ENCODE results near the gene SPTB. TPM values are rescaled to one million over a fixed set of nuclear protein-coding genes. Genes with fewer than 3 reads are reported as not detected.
"Not testable (repeated sequence)": the region's sequence is repeated elsewhere in the genome, so short reads cannot be mapped to it uniquely, and the experiment has no call there.

Gene SPTB
- polyA plus RNA-seq, 3 donors = 13.6 to 17.4 (median 16.0) TPM

DNA sequence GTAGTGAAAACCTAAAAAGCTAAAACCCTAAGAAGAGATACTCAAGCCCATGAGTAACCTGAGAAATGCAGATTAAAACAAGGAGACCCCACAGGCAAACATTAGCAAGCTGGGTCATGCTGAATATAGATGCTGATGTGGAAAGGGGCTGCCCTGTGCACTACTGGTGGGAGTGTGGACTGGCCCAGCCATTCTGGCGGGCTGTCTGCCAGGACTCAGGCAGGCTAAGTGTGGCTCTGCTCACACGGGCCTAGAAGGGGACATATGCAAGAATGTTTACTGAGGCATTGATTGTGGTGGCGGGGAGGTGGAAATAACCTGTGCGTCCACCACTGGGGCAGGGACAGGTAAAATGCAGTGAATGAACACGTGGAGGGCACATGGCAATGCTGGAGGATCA is 48.3 kb downstream of the SPTB start:
- DNase-seq (ENCODE audit: extremely low read depth in 1 of 11, low read depth in 9 of 11, low spot score in 4 of 11) = no peak

DNA sequence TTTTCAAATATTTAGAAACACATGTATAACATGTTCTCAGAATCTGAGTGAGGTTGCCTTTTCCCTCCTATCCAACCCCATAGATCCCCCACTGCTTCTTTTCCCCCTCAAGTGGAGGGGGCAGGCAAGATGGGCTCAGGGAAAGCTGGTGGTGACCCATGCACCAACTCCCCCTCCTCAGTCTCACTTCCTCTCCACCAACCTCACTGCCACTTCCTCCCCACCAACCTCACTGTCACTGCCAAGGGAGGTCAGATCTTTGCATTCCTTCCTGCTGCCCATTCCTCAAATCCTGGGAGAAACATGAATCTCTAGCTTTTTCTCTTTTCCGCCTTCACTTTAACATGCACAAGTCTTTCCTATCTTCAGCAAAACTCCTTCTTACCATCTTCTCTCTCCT is 48.7 kb downstream of the SPTB start:
- DNase-seq (ENCODE audit: extremely low read depth in 1 of 11, low read depth in 9 of 11, low spot score in 4 of 11) = no peak

DNA sequence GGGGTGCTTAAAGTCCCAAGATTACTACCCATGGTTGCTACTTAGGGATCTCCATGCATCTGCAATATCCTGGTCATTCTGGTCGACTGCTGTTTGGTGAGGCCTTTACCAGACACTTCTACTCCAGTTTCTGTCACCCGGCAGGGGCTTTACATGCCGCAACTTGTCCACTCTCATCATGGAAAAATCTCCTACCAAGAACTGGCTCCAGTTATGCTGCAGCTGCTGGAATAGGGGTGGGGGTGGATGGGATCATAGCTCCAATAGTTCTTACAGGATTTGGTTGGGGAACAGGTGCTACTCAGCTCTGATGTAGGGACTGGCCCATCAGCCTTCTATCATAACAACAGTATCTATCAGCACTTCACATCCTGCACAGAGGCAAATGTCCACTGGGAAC is 51.6 kb downstream of the SPTB start:
- no peak for DNase-seq (ENCODE audit: extremely low read depth in 1 of 11, low read depth in 9 of 11, low spot score in 4 of 11)

DNA sequence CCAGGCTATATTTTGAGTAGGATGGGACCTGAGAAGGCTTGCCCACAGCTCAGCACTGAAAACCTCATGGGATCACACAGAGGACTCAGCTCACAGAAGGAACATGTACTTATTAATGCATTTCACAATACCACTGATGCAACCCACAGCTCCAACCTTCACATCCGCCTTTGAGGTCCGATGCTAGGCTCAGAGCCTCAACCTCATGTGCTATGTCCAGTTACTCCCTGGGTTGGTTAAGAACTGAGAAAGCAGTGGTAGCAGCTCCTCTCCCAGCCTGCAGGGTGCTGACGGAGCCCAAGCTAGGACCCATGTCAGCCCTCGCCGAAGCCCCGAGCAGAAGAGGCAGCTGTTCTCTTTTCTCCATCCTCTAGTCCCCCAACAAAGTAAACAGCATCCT is 52.9 kb downstream of the SPTB start:
- no peak for DNase-seq (ENCODE audit: extremely low read depth in 1 of 11, low read depth in 9 of 11, low spot score in 4 of 11)

DNA sequence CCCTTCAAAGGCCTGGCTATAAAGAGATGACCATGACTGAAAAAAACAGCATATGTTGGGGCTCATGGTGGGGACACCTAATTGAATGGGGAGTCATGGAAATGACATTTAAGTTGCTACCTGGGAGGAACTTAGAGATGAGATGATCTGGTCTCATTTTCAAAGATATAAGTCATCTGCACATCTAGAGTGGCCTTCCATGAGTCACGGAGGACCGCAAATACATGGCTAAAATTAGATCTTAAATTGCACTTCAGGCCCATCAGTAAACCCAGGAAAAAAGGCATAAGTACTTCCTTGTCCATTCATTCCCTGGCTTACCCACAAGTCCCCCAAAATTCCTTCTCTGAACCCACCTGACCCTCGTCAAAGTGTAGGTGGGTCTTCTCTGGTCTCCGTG is 53.4 kb downstream of the SPTB start:
- no peak for DNase-seq (ENCODE audit: extremely low read depth in 1 of 11, low read depth in 9 of 11, low spot score in 4 of 11)

DNA sequence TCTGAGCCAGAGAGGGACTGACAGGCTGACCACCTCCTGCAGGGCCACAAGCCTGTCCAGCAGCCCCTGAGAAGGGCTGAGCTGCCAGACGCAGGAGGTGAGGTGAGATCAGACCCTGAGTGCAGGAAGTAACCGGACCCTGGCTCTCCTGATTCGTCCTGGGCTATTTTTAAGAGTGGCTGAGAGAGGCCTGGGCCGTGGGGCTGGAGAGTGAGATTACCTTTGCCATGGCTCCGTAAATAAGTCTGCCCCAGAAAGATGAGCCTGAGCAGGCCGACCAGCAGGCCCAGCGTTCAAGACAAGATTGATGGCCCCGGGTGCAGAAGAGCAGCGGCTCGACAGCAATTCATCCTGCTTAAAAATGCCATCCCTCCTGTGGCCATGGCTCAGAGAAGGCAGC is 54.2 kb downstream of the SPTB start:
- DNase-seq (ENCODE audit: extremely low read depth in 1 of 11, low read depth in 9 of 11, low spot score in 4 of 11) = peak in 7 of 11 donors; percentile 33 to 75 (median 68)

DNA sequence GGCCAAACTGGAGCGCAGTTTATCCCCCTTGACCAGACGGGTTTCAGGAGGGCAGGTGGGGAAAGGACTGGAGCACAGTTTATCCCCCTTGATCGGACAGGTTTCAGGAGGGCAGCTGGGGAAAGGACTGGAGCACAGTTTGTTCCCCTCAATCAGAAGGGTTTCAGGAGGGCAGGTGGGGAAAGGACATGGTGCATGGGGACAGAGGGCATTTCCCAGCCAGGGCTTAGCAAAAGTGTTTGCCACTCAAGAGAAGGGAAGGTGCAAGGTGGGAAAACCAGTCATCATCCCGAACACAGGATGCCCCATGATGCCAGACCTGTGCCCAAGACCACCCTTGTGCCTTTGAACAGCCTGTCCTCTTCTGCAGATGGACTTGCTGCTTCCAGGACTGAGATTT is 54.7 kb downstream of the SPTB start:
- DNase-seq (ENCODE audit: extremely low read depth in 1 of 11, low read depth in 9 of 11, low spot score in 4 of 11) = no peak

DNA sequence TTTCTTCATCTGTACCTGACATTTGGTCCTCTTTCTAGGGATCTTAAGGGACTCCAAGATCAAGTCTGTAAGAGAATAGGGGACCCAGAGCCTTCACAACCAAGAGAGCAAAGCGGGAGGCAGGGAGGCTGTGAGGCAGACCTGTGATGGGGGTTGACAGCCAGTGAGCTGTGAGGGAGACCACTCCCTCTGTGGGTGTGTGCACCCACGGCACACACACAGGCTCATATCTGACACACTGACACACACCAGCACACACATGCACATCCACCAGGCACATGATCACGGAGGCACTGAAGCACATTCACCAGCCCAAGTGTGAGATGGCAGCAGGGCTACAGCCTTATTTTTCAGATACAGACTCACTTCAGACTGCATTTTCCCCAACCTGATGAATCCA is 55.2 kb downstream of the SPTB start:
- no peak for DNase-seq (ENCODE audit: extremely low read depth in 1 of 11, low read depth in 9 of 11, low spot score in 4 of 11)

DNA sequence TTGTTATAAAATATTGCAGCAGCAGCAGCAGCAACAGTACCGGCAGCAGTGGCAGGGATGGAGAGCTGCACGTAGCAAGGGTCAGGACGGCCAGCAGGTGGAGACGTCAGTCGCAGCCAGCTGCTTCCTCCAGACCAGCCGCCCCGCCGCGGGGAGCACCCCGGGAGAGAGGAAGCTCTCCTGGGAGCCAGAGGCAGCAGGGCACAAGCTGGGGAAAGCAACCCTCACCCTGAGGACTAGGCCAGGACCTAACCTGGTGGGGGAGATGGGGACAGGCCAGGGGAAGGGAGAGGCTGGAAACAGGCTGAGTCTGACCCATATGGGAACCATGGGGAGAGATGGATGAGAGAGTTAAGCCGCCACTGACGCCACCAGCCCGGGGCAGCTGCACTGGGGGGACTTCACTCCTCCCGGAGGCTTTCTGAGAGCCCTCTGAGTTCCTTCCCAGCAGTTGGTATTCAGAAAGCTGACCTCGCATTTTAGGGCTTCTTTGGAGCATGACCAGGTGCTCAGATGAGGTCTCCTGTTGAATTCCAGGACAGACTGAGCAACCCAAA is 56.3 kb downstream of the SPTB start:
- peak in 7 of 11 donors; percentile 55 to 67 (median 57) for DNase-seq (ENCODE audit: extremely low read depth in 1 of 11, low read depth in 9 of 11, low spot score in 4 of 11)

DNA sequence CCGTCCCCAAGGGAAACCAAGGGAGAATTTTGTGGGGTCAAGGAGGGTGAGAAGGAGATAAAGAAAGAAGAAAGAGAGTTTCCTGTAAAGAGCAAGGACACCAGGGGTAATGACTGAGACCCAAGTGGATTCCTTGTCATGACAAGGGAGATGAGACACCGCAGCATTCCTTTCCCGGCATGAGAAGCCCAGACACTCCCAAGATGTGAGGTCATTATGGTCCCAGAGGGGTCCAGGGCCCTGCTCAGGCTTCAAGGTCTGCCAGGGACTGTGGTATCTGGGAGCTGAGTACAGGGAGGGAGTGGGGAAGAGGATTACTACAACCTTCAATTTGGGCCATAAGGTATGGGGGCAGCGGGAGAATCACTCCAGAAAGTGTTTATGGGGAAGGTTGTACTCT is 58.1 kb downstream of the SPTB start:
- DNase-seq (ENCODE audit: extremely low read depth in 1 of 11, low read depth in 9 of 11, low spot score in 4 of 11) = no peak

DNA sequence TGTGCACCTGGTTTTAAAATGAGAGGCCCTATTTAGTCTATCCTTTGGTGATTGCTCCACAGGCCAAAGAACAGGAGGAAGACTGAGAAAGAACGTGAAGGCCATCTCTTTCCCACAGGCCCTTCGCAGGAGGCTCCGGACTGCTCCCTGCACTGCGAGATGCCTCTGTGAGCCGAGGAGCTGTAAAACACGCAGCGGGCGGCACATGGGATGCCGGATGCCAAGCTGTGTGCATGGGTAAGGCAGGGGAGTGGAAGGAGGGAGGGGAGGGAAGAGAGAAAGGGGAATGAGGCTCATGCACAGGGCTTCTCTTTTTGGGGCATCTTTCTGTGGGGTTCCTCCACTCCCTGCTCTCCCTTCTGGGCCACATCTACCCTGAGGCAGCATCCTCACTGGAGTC is 61.6 kb downstream of the SPTB start:
- no peak for DNase-seq (ENCODE audit: extremely low read depth in 1 of 11, low read depth in 9 of 11, low spot score in 4 of 11)

DNA sequence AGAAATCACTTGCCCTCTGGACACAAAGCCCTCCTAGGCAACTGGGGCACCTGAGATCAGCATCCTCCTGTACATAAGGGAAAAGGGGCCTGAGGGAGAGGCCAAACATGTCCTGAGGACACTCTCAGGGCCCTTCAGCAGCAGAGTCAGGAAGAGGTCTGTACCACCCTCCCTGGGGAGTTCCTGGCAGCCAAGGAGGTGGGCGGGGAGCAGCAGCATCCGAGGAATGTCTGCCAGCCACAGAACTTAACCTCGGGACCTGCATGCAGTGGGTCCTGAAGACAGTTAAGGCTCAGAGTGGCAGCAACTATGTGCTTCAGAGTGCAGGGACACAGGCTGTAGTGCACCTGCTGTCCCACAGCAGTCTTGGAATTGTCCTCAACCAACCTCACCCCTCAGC is 62.1 kb downstream of the SPTB start:
- no peak for DNase-seq (ENCODE audit: extremely low read depth in 1 of 11, low read depth in 9 of 11, low spot score in 4 of 11)

DNA sequence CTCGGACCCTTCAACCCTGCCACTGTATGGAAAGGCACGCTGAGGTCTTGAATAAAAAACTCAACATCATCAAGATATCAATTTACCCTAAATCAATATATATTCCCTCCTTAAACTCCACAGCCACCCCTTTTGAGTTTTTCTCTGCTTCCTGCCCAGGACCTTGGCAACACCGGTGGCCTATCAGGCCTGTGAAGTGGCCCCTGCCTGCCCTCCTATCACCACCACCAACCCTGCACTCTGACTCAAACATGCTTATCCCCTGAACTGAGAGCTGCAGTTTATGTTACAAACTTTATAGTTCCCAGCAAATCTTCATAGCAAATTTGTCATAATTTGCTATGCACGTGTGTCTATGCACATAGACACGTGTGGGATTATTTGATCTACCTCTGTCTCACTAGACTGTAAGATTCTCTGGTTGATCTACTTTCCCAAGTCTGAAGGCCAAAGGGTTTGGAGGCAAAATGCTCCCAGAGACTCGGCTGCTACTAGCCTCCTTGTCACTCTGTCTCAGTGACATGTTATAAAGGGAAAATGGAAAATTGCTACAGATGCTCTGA is 63.4 kb downstream of the SPTB start:
- DNase-seq (ENCODE audit: extremely low read depth in 1 of 11, low read depth in 9 of 11, low spot score in 4 of 11) = no peak

DNA sequence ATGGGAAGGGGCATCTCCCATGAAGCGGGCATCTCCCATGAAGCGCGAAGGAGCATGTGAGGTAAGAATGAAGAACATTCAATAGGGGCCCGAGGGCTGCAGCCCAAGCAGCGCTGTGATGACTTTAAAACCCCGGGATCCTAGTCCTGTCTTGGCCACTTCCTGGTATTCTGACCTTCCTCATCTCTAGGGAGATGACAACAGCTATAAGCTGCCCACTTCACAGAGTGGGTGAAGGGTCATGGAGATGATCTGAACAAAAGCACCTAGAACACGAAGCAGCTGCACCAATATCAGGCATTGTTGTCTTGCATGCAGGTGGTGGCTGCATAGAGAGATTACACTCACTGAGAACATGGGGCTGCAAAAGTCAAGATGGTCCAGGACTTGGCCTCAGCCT is 64.5 kb downstream of the SPTB start:
- DNase-seq (ENCODE audit: extremely low read depth in 1 of 11, low read depth in 9 of 11, low spot score in 4 of 11) = no peak

DNA sequence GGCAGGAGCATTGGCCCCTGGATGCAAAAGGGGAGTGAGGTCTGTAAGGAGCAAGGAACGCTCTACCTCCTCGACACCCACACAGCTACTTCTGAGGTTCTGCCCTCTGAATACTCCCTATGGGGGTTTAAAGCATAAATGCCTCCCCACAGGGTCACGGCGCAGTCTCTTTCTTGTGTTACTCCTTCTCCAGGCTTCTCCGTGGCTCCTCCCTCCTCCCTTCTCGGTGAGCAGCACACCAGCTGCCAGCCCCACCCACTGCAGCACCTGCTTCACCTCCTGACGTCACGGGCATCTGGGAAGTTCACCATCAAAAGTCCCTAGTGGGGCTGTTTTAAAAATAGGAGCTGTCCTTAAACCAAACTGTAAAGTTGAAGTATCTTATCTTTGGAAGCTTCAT is 67.3 kb downstream of the SPTB start:
- DNase-seq (ENCODE audit: extremely low read depth in 1 of 11, low read depth in 9 of 11, low spot score in 4 of 11) = peak in 4 of 11 donors; percentile 23 to 43 (median 30)

DNA sequence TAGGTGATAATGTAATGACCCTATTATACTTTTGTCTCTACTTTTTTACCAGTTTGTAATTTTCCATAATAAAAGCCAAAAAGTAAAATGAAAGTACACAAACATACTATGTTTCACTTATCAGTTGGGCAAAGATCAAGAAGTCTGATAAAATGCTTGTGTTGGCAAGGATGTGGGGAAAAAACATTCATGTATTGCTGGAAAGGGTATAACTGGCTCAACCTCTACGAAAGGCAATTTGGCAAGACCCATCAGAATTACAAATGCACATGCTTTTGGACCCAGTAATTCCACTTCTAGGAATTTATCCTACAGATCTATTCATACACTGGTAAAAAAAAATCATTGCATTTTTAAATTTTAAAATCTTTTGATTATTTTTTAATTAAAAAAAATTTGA is 68.0 kb downstream of the SPTB start:
- DNase-seq (ENCODE audit: extremely low read depth in 1 of 11, low read depth in 9 of 11, low spot score in 4 of 11) = no peak

DNA sequence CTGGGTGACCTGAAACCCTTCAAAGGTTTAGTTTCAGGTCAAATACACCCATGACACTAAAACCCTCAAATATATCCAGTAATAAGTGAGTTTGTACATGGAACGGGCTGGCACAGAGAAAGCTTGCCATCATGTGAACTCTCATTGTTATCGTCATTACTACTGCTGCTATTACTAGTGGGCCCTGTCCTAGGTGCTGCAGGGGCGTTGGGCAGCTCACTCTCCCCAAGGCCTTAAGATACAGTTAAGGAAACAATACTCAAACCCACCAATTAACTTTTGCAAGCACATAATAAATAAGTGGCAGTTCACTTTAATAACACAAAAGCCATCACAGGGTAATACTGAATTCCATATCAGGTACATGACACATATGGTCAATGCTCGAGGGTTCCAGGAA is 71.3 kb downstream of the SPTB start:
- no peak for DNase-seq (ENCODE audit: extremely low read depth in 1 of 11, low read depth in 9 of 11, low spot score in 4 of 11)

DNA sequence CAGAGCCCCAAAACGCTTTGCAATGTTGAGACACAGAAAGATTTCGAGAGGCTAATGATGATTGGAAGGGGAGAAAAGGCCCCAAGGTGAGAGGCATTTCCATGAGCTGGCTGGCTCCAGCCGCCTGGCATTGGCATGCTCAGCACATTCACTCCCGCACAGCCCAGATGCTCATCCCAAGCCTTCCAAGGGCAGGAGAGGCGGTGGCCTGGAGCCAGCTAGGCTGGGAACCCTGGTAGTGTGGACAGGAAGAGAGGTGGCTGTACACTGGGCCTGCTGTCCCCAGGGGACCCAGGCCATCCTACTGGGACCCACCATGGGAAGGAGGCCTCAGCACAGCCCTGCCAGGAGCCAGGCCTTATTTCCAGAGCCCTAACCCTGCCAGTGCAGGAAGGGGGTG is 72.2 kb downstream of the SPTB start:
- no peak for DNase-seq (ENCODE audit: extremely low read depth in 1 of 11, low read depth in 9 of 11, low spot score in 4 of 11)

DNA sequence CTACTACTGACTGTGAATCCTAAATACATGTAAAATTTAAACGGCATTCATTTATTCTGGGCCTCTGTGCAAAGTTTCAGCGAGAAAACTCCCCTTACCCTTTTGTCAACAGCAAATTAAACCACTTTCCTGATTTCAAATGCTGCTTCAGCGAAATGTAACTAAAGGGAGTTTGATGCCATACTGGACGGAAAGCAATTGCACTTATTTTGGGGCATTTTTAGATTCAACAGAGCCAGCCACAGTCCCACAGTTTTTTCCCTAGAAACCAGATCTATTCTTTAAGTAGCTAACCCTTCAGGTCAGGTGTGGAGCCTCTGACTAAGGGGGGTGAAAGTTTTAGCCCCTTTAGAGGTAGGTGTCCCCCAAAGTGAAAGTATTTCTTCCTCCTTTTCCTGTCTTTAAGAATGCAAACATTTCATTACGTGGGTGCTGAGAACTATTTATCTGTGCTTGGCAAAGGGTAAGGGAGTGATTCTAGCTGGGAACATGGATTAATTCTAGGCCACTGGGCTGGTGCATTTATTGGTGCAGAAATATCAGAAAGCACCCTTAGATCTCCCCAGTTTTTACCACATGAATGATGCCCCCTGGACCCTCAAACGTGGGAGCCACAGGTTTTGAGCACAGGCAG is 72.7 kb downstream of the SPTB start:
- no peak for DNase-seq (ENCODE audit: extremely low read depth in 1 of 11, low read depth in 9 of 11, low spot score in 4 of 11)

DNA sequence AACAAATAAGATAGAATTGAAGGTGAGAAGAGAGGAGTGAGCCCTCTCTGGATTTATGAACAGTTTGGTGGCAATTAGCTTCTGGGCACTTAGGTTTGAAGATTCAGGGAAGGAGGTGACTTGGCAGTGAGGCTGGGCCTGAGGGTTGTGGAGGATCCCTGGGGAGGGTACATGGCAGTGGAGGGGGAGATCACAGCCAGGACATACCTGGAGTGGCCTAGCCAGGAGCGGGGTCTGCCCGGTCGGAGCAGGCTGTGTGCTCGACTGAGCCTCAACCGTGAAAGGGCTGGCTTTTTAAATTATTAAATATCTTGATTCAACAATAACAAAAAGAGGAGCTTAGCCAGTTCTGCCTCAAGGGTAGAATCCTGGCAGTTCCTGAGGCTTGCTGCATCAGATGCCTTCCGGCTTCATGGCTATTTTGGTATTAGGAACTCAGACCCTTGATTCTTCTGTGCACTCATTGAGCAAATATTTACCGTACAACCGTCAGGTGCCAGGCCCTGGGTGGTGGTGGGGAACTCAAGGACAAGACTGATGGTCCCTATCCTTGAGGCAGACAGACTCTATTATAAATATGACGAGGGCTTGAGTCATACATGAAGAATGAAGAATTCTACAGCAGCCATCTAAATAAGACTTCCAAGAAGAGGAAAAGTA is 73.4 kb downstream of the SPTB start:
- no peak for DNase-seq (ENCODE audit: extremely low read depth in 1 of 11, low read depth in 9 of 11, low spot score in 4 of 11)

DNA sequence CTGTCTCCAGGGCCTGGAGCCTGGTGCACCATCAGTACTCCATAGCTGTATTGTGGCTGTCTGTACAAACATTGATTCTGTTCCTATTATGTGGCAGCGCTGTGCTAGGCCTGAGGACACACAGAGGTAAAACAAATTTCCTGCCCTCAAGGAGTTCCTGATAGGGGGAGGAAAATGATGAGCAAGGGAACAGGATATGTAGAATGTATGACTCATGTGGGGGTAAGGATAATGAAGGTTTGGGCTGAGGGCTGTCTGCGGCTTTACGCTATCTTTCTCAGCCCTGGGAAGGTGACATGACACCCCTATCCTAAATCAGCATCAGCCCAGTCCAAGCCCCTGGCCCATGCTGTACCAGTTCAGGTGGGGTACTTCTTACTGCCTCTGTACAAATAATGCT is 74.1 kb downstream of the SPTB start:
- not testable (repeated sequence) for DNase-seq (ENCODE audit: extremely low read depth in 1 of 11, low read depth in 9 of 11, low spot score in 4 of 11)

Measured in renal cortex interstitium (tissue), 11 donors.